ENCODE measurements around the gene SAG.

GRCh38 chr2:233325256-233325655, 17.6 kb downstream of the SAG start:
- TF ChIP-seq, protein P1, sequence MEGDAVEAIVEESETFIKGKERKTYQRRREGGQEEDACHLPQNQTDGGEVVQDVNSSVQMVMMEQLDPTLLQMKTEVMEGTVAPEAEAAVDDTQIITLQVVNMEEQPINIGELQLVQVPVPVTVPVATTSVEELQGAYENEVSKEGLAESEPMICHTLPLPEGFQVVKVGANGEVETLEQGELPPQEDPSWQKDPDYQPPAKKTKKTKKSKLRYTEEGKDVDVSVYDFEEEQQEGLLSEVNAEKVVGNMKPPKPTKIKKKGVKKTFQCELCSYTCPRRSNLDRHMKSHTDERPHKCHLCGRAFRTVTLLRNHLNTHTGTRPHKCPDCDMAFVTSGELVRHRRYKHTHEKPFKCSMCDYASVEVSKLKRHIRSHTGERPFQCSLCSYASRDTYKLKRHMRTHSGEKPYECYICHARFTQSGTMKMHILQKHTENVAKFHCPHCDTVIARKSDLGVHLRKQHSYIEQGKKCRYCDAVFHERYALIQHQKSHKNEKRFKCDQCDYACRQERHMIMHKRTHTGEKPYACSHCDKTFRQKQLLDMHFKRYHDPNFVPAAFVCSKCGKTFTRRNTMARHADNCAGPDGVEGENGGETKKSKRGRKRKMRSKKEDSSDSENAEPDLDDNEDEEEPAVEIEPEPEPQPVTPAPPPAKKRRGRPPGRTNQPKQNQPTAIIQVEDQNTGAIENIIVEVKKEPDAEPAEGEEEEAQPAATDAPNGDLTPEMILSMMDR (IDR thresholded peaks at IDR 0.05) = no peak
- no peak for TF ChIP-seq POLR2A (IDR thresholded peaks at IDR 0.05)

Data from adrenal gland (tissue), 5 donors.